DND-41 (cell line): ENCODE measurements around the gene IQGAP2.

Experiments used
- EZH2 ChIP-seq: IDR thresholded peaks from 3 replicates; pipeline ENCODE4 v1.6.1; 2012; ENCODE audit warnings: borderline replicate concordance, low read depth, mild to moderate bottlenecking, moderate library complexity, low read length, inconsistent platforms; ENCODE audit not compliant: severe bottlenecking
- TF ChIP-seq, protein P1 (sequence below): IDR thresholded peaks from 2 replicates; pipeline ENCODE4 v1.5.1; 2012; ENCODE audit warnings: borderline replicate concordance, low read length, moderate library complexity, mild to moderate bottlenecking; ENCODE audit not compliant: poor library complexity, severe bottlenecking; ENCODE audit errors: extremely low read depth

DNA sequence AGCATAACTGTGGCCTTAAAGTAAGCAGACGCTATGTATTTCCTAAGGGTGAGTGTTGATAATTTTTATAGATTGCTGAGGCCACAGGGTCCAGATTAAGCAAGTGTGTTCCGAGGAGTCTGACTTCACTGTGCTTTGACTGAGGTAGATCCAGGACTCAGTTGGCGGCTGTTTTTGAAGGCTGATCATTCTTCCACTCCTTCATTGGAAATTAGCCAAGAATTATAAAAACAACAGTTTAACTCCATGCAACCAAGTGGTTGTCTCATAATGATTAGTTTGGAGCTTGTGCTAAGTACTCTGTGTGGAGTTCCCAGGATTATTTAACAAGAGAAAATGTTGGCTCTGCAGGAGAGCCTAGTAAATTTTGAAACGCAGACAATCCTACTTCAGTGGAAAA, 19.1 kb downstream of the IQGAP2 start:
- TF ChIP-seq, protein P1, sequence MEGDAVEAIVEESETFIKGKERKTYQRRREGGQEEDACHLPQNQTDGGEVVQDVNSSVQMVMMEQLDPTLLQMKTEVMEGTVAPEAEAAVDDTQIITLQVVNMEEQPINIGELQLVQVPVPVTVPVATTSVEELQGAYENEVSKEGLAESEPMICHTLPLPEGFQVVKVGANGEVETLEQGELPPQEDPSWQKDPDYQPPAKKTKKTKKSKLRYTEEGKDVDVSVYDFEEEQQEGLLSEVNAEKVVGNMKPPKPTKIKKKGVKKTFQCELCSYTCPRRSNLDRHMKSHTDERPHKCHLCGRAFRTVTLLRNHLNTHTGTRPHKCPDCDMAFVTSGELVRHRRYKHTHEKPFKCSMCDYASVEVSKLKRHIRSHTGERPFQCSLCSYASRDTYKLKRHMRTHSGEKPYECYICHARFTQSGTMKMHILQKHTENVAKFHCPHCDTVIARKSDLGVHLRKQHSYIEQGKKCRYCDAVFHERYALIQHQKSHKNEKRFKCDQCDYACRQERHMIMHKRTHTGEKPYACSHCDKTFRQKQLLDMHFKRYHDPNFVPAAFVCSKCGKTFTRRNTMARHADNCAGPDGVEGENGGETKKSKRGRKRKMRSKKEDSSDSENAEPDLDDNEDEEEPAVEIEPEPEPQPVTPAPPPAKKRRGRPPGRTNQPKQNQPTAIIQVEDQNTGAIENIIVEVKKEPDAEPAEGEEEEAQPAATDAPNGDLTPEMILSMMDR = no peak
- no peak for TF ChIP-seq EZH2
